Lung (tissue), 12 donors: Measurements from ENCODE around the gene CRIP2. TPM values are rescaled to one million over a fixed set of nuclear protein-coding genes. Genes with fewer than 3 reads are reported as not detected.

ENCODE experiments used
- ATAC-seq: fragments of 200-7000 bp; cut with Tn5 transposase; one replicate; pipeline ENCODE4 v1.9.1; 2020; ENCODE audit warnings: moderate number of reproducible peaks; ENCODE audit not compliant: insufficient read depth, low FRiP score
- DNase-seq, 3 donors: peaks; one replicate each; pipeline ENCODE4 v3.0.0-alpha.2; 2013 to 2017
- H3K27ac ChIP-seq, 2 donors: one replicate each; pipeline ENCODE4 v1.5.1; 2013; ENCODE audit warnings: mild to moderate bottlenecking in 2 of 2, moderate library complexity in 2 of 2, control low read depth in 1 of 2, inconsistent platforms in 1 of 2, low read depth in 1 of 2, low read length in 1 of 2
- H3K27me3 ChIP-seq, 3 donors: one replicate each; pipeline ENCODE4 v1.5.1; 2013; ENCODE audit warnings: low read length in 2 of 3; ENCODE audit not compliant: control insufficient read depth in 3 of 3, insufficient read depth in 3 of 3
- H3K36me3 ChIP-seq, 4 donors: one replicate each; pipeline ENCODE4 v1.5.1; 2013; ENCODE audit warnings: low read length in 4 of 4, mild to moderate bottlenecking in 1 of 4, moderate library complexity in 1 of 4; ENCODE audit not compliant: control insufficient read depth in 4 of 4, insufficient read depth in 4 of 4
- H3K4me1 ChIP-seq, 5 donors: one replicate each; pipeline ENCODE4 v1.5.1; 2013; ENCODE audit warnings: low read length in 5 of 5, mild to moderate bottlenecking in 2 of 5, moderate library complexity in 1 of 5; ENCODE audit not compliant: control insufficient read depth in 5 of 5, insufficient read depth in 5 of 5
- H3K4me3 ChIP-seq: one replicate; pipeline ENCODE4 v1.5.1; 2013; ENCODE audit warnings: mild to moderate bottlenecking, control low read depth, moderate library complexity
- H3K9ac ChIP-seq, 2 donors: one replicate each; pipeline ENCODE4 v1.5.1; 2013; ENCODE audit warnings: low read length in 2 of 2, control low read depth in 1 of 2; ENCODE audit not compliant: insufficient read depth in 1 of 2
- H3K9me3 ChIP-seq, 4 donors: one replicate each; pipeline ENCODE4 v1.5.1; 2013; ENCODE audit warnings: low read length in 3 of 4, mild to moderate bottlenecking in 1 of 4, moderate library complexity in 1 of 4; ENCODE audit not compliant: control insufficient read depth in 4 of 4, insufficient read depth in 3 of 4
- CTCF ChIP-seq: IDR thresholded peaks from 2 replicates; pipeline ENCODE4 v1.5.1; 2012; ENCODE audit warnings: mild to moderate bottlenecking; ENCODE audit errors: control extremely low read depth, extremely low read depth
- WGBS, 2 donors: extraction: QIAGEN DNeasy Blood & Tissue Kit; methylation state at CpG; one replicate each; pipeline ENCODE4 v1.1.7; 2013; 5-methylcytosine and 5-hydroxymethylcytosine counted together
- polyA plus RNA-seq, 2 donors: library from polyadenylated mRNA; stranded (reverse); fragments of 200-250 nt; gene quantifications; one replicate each; pipeline ENCODE4 v1.2.1, GENCODE V29; 2013
- total RNA-seq, 2 donors: library from RNA; depleted of rRNA in 1 of 2; stranded (reverse); fragments of >200 nt in 1 of 2; gene quantifications; one replicate each; pipeline ENCODE4 v1.2.1, GENCODE V29; 2014 to 2021
- donor health status: control.
- donor health status: control.
- donor health status: Bipolar disorder and iron deficiency.
- donor health status: healthy.
- donor health status: DM: yes; HTN: yes; CAD: no.

The CRIP2 gene
- total and polyA plus RNA-seq, 4 donors, result 135 to 267 (median 205) TPM

DNA sequence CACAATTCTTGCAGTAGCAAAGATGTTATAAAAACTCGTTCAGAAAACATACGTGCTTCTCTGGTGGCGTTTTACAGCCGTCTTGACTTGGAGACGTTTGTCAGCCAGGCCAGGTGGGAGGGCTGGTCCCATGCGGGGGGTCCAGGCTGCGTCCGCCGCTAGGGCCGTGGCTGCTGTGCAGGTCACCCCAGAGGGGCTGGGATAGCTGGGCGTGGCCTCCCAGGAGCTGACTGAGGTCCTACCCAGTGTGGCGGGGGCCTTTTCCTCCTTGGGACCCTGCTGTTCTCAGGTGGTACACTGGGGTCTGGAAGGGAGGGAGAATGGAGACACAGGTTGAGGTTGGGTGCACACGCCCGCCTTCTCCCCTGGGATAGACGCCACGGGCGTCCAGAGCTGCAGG, 29.8 kb upstream of the CRIP2 start:
- ATAC-seq (no peak), DNase-seq (no peak)

DNA sequence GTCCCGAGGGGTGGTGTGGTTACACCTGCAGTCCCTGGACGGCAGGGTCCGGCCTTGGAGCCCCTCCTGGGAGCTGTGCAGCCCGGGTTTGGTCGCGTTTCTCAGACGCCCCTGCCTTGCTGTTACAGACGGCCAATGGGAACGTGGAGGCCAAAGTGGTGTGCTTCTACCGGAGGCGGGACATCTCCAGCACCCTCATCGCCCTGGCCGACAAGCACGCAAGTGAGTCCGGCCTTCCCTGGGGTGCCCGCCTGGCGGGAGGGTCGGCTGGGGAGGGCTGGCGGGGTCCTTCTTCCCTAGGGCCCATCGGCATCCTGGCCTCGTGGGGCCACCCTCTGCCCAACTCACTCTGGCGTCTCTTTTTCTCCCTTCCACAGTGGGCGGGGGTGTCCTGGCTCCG, 29.3 kb upstream of the CRIP2 start:
- Histone ChIP-seq H3K4me3 (no peak overlapping the region), H3K9ac (no peak overlapping the region), H3K27ac (no peak overlapping the region), H3K36me3 (peaks cover 2 to 21% (median 7%) of the 10 kb centered on the region in 4 donors), H3K27me3 (no peaks in the 10 kb centered on the region), H3K4me1 (peaks cover 0 to 4% (median 0%) of the 10 kb centered on the region in 5 donors), H3K9me3 (no peaks in the 10 kb centered on the region)
- DNase-seq (no peak), ATAC-seq (no peak)
- TF ChIP-seq CTCF, result no peak
- WGBS, 2 donors, result 90 to 95% methylated on average over 24 of the region's 24 CpGs

More for the DNA sequence above, 29.8 kb upstream of the CRIP2 start:
- no peak for TF ChIP-seq CTCF
- H3K9ac ChIP-seq, result no peak overlapping the region
- H3K27ac ChIP-seq, result no peak overlapping the region
- no peaks in the 10 kb centered on the region for H3K27me3 ChIP-seq
- peaks cover 0 to 18% (median 5%) of the 10 kb centered on the region in 4 donors for H3K36me3 ChIP-seq
- no peaks in the 10 kb centered on the region for H3K9me3 ChIP-seq
- peaks cover 0 to 4% (median 0%) of the 10 kb centered on the region in 5 donors for H3K4me1 ChIP-seq
- no peak overlapping the region for H3K4me3 ChIP-seq
- WGBS, 2 donors, result 92 to 95% methylated on average over 17 of the region's 17 CpGs

- TF ChIP-seq CTCF, result no peak
- DNase-seq (no peak), ATAC-seq (no peak)
- Histone ChIP-seq H3K9me3 (no peaks in the 10 kb centered on the region), H3K9ac (no peak overlapping the region), H3K36me3 (peaks cover 3 to 27% (median 12%) of the 10 kb centered on the region in 4 donors), H3K27ac (no peak overlapping the region), H3K4me1 (peaks cover 0 to 4% (median 0%) of the 10 kb centered on the region in 5 donors), H3K27me3 (no peaks in the 10 kb centered on the region), H3K4me3 (no peak overlapping the region)
- WGBS, 2 donors, result 89 to 93% methylated on average over 26 of the region's 26 CpGs
Measured at GRCh38 chr14:105445901-105446845, 28.4 kb upstream of the CRIP2 start.
